Measurements from ENCODE around the gene MEGF6. TPM values are rescaled to one million over a fixed set of nuclear protein-coding genes. Genes with fewer than 3 reads are reported as not detected.
A peak's percentile ranks its signal among the peaks of the same experiment; 100 is the strongest.

The MEGF6 gene
- total and polyA plus RNA-seq, 9 of the 15 experiments (the other 6 are each of a cell fraction or from before 2014, with no cell fraction given), result 0.03 to 1.7 (median 0.24) TPM; not detected in 3

GRCh38 chr1:3551290-3551678 is 60.0 kb downstream of the MEGF6 start:
- peaks cover 33 to 63% of the 10 kb centered on the region in 2 experiments; a peak in 4 of 5 replicates for H3K27me3 ChIP-seq (ENCODE audit: control insufficient read depth in 2 of 2, insufficient read depth in 2 of 2, low read length in 2 of 2)
- 0% methylated on average over 5 of the region's 5 CpGs for WGBS (ENCODE audit: insufficient coverage, low coverage, missing lambda C conversion rate)
- no peaks in the 10 kb centered on the region for H3K36me3 ChIP-seq (ENCODE audit: control insufficient read depth, insufficient read depth, low read length)
- POLR2A ChIA-PET, result interaction anchor here (0.6 kb wide), 1 partner anchor 12 kb away, joined by 3 read pairs; no protein-coding TSS in a partner anchor
- CTCF ChIA-PET (ENCODE audit: low intra/inter-chr PET ratio), result no interaction called here
- peaks cover 0 to 47% of the 10 kb centered on the region in 2 experiments; a peak in 1 of 5 replicates for H3K4me1 ChIP-seq (replicated peaks in 1 of 2; ENCODE audit: control insufficient read depth in 2 of 2, insufficient read depth in 2 of 2, low read length in 2 of 2)
- no peaks in the 10 kb centered on the region for H3K79me2 ChIP-seq (ENCODE audit: control insufficient read depth, insufficient read depth, low read length)
- peak overlapping the region in 1 of 2 experiments; percentile 20; a peak in 1 of 4 replicates for H3K9ac ChIP-seq (ENCODE audit: insufficient read depth in 1 of 2, low read depth in 2 of 2, low read length in 2 of 2)
- H3K9me1 ChIP-seq (ENCODE audit: control insufficient read depth, insufficient read depth, low read length), result no peaks in the 10 kb centered on the region
- no peak for DNase-seq (ENCODE audit: extremely low read depth in 1 of 4, low spot score in 3 of 4)
- H4K20me1 ChIP-seq (replicated peaks; ENCODE audit: control insufficient read depth, insufficient read depth, low read length), result peaks cover 43% of the 10 kb centered on the region; the same call in 1 of the 2 replicates
- H3K9me3 ChIP-seq (replicated peaks; ENCODE audit: control insufficient read depth, insufficient read depth, low read depth, low read length), result no peaks in the 10 kb centered on the region
- no peak overlapping the region for H3K27ac ChIP-seq (ENCODE audit: extremely low read depth, low read depth, low read length)
- FAIRE-seq, result no peak
- no peak overlapping the region for H3K4me3 ChIP-seq
- no peak overlapping the region for H2AFZ ChIP-seq (ENCODE audit: low read depth, low read length)
- ATAC-seq, result no peak
- no TSS peak for BruUV-seq (replicated peaks)
- intact Hi-C loops (cut with micrococcal nuclease) (no loop called here), in situ Hi-C loops (cut with MboI) (no loop called here)
- H3K4me2 ChIP-seq (ENCODE audit: insufficient read depth, low read length), result no peak overlapping the region
- TF ChIP-seq EWSR1 (IDR thresholded peaks at IDR 0.05; ENCODE audit: borderline replicate concordance, low read depth, partially characterized antibody) (no peak), GMEB1 (CRISPR knock-in tag; IDR thresholded peaks at IDR 0.05) (no peak)

All from K562 (cell line).